GM12878 (cell line): Measurements from ENCODE around the gene CAPN1.

ENCODE experiments used
- BACH1 ChIP-seq: fragments of 450-650 bp; IDR thresholded peaks from 2 replicates; pipeline ENCODE4 v1.6.1; 2017; ENCODE audit warnings: mild to moderate bottlenecking, borderline replicate concordance
- CTCF ChIP-seq, 3 experiments: IDR thresholded peaks in 2 of 3; conservative IDR thresholded peaks in 1 of 3; 2 replicates each; pipeline ENCODE4 v1.5.1; 2011; ENCODE audit warnings: low read depth in 3 of 3, low read length in 3 of 3, mild to moderate bottlenecking in 3 of 3, control low read depth in 2 of 3, moderate library complexity in 2 of 3, inconsistent platforms in 1 of 3, mixed read lengths in 1 of 3; ENCODE audit not compliant: control insufficient read depth in 2 of 3, insufficient read depth in 1 of 3; ENCODE audit errors: extremely low read depth in 1 of 3
- HDAC6 ChIP-seq: fragments of 200-600 bp; sonication (generic); IDR thresholded peaks from one replicate; pipeline ENCODE4 v1.8.0; 2017; ENCODE audit warnings: antibody characterized with exemption; ENCODE audit not compliant: unreplicated experiment
- MAX ChIP-seq: IDR thresholded peaks from 2 replicates; pipeline ENCODE4 v1.6.1; 2012; ENCODE audit warnings: low read depth, low read length, improper control_type of control experiment
- POLR2A ChIP-seq: IDR thresholded peaks from 2 replicates; pipeline ENCODE4 v1.6.1; 2011; ENCODE audit warnings: low read depth, mild to moderate bottlenecking, low read length
- RFX5 ChIP-seq: IDR thresholded peaks from 2 replicates; pipeline ENCODE4 v1.6.1; 2011; ENCODE audit warnings: low read depth, low read length, improper control_type of control experiment
- SIN3A ChIP-seq: IDR thresholded peaks from 2 replicates; pipeline ENCODE4 v1.6.1; 2012; ENCODE audit warnings: low read depth, low read length, improper control_type of control experiment
- SP1 ChIP-seq: IDR thresholded peaks from one replicate; pipeline ENCODE4 v1.6.1; 2011; ENCODE audit warnings: low read depth, low read length
- STAT3 ChIP-seq: IDR thresholded peaks from 2 replicates; pipeline ENCODE4 v1.6.1; 2011; ENCODE audit warnings: low read depth, low read length, improper control_type of control experiment
- YY1 ChIP-seq: IDR thresholded peaks from 2 replicates; pipeline ENCODE4 v1.6.1; 2011; ENCODE audit warnings: low read depth, mild to moderate bottlenecking, low read length
- ZNF24 ChIP-seq: fragments of 450-650 bp; IDR thresholded peaks from 2 replicates; pipeline ENCODE4 v1.6.1; 2017; ENCODE audit warnings: antibody characterized with exemption, mild to moderate bottlenecking
- ZNF592 ChIP-seq: fragments of 450-650 bp; IDR thresholded peaks from 2 replicates; pipeline ENCODE4 v1.6.1; 2017; ENCODE audit warnings: mild to moderate bottlenecking, moderate library complexity

- TF ChIP-seq POLR2A: peak; percentile 69
- no peak for TF ChIP-seq YY1
- TF ChIP-seq SIN3A: no peak
- no peak for TF ChIP-seq RFX5
- TF ChIP-seq HDAC6: no peak
- TF ChIP-seq SP1: no peak
- no peak for TF ChIP-seq BACH1
- no peak; the same call in 1 of the 2 replicates for TF ChIP-seq MAX
- no peak for TF ChIP-seq CTCF (IDR thresholded peaks at IDR 0.05 in 2 of 3, conservative IDR thresholded peaks at IDR 0.05 in 1 of 3; ENCODE audit: control insufficient read depth in 2 of 3, extremely low read depth in 1 of 3, insufficient read depth in 1 of 3, low read depth in 3 of 3, low read length in 3 of 3)
- no peak for TF ChIP-seq ZNF592
- TF ChIP-seq STAT3: no peak
- TF ChIP-seq ZNF24: no peak
Observed at GRCh38 chr11:65132238-65132987, 49.3 kb upstream of the CAPN1 start.
